K562 (cell line): ENCODE results near the gene DOCK6. TPM values are rescaled to one million over a fixed set of nuclear protein-coding genes. Genes with fewer than 3 reads are reported as not detected.
A peak's percentile ranks its signal among the peaks of the same experiment; 100 is the strongest.

Source experiments
- BCLAF1 ChIP-seq, 2 experiments: fragments of 450-650 bp in 1 of 2; IDR thresholded peaks; 2 replicates each; pipeline ENCODE4 v1.6.1; 2011 to 2017; ENCODE audit warnings: low read depth in 2 of 2, antibody characterized with exemption in 1 of 2, borderline replicate concordance in 1 of 2, low read length in 1 of 2, mild to moderate bottlenecking in 1 of 2, mixed read lengths in 1 of 2; ENCODE audit not compliant: control insufficient read depth in 1 of 2
- CEBPB ChIP-seq: fragments of 450-650 bp; IDR thresholded peaks from 2 replicates; pipeline ENCODE4 v1.6.1; 2016; ENCODE audit warnings: missing genetic modification characterization, missing compliant biosample characterization
- CREM ChIP-seq: IDR thresholded peaks from 2 replicates; pipeline ENCODE4 v1.6.1; 2014; ENCODE audit warnings: antibody characterized with exemption, low read depth
- ESRRA ChIP-seq: fragments of 450-650 bp; IDR thresholded peaks from 2 replicates; pipeline ENCODE4 v1.6.1; 2014; ENCODE audit warnings: low read depth, mild to moderate bottlenecking, moderate library complexity, borderline replicate concordance
- REST ChIP-seq, 2 experiments: fragments of 450-650 bp; formaldehyde crosslinking in 1 of 2; IDR thresholded peaks; 2 replicates each; pipeline versions ENCODE4 v1.4.0 to v1.6.1; 2014 to 2020; ENCODE audit warnings: mild to moderate bottlenecking in 2 of 2, borderline replicate concordance in 1 of 2, low read depth in 1 of 2
- YY1 ChIP-seq, 3 experiments: IDR thresholded peaks; 2 replicates each; pipeline ENCODE4 v1.6.1; 2011; ENCODE audit warnings: low read length in 2 of 3, mild to moderate bottlenecking in 2 of 3, moderate library complexity in 2 of 3, borderline replicate concordance in 1 of 3, control low read depth in 1 of 3, low read depth in 1 of 3; ENCODE audit not compliant: insufficient read depth in 3 of 3, insufficient replicate concordance in 2 of 3, control insufficient read depth in 1 of 3, insufficient read length in 1 of 3; ENCODE audit errors: extremely low read depth in 1 of 3
- ZBTB7A ChIP-seq: IDR thresholded peaks from 2 replicates; pipeline ENCODE4 v1.6.1; 2011; ENCODE audit warnings: low read depth, mild to moderate bottlenecking, low read length, moderate library complexity, borderline replicate concordance; ENCODE audit not compliant: control insufficient read depth
- ZNF146 ChIP-seq: IDR thresholded peaks from one replicate; pipeline ENCODE4 v1.6.1; 2018; ENCODE audit warnings: missing compliant biosample characterization; ENCODE audit not compliant: unreplicated experiment
- polyA plus RNA-seq, 8 experiments: library from polyadenylated mRNA; depleted of rRNA in 4 of 8; stranded (reverse) in 5 of 8; unstranded in 3 of 8; fragments of >200 nt; fragmentation: Nextera tagmentation in 2 of 8; fragmentation: Illumina TruSeq in 1 of 8; extraction: Ambion mirVana in 2 of 8; extraction: Trizol in 1 of 8; gene quantifications; 2 replicates each; pipeline versions ENCODE4 v1.2.1 to v1.2.3, GENCODE V29; 2011 to 2014; ENCODE audit warnings: inconsistent platforms in 1 of 8, missing spikeins in 1 of 8
- total RNA-seq, 7 experiments: library from RNA; depleted of rRNA in 6 of 7; stranded (reverse); fragments of >200 nt in 6 of 7; fragmentation: Illumina TruSeq in 2 of 7; extraction: Trizol in 2 of 7; gene quantifications; 2 replicates each; pipeline versions ENCODE4 v1.2.1 to v1.2.3, GENCODE V29; 2011 to 2021; ENCODE audit warnings: low replicate concordance in 1 of 7
- TF ChIP-seq, protein P1 (sequence below): fragments of 450-650 bp; IDR thresholded peaks from 2 replicates; pipeline ENCODE4 v1.6.1; 2018; ENCODE audit not compliant: partially characterized antibody

The DOCK6 gene
- total and polyA plus RNA-seq, 9 of the 15 experiments (the other 6 are each of a cell fraction or from before 2014, with no cell fraction given) = 0.35 to 19.3 (median 3.8) TPM

DNA sequence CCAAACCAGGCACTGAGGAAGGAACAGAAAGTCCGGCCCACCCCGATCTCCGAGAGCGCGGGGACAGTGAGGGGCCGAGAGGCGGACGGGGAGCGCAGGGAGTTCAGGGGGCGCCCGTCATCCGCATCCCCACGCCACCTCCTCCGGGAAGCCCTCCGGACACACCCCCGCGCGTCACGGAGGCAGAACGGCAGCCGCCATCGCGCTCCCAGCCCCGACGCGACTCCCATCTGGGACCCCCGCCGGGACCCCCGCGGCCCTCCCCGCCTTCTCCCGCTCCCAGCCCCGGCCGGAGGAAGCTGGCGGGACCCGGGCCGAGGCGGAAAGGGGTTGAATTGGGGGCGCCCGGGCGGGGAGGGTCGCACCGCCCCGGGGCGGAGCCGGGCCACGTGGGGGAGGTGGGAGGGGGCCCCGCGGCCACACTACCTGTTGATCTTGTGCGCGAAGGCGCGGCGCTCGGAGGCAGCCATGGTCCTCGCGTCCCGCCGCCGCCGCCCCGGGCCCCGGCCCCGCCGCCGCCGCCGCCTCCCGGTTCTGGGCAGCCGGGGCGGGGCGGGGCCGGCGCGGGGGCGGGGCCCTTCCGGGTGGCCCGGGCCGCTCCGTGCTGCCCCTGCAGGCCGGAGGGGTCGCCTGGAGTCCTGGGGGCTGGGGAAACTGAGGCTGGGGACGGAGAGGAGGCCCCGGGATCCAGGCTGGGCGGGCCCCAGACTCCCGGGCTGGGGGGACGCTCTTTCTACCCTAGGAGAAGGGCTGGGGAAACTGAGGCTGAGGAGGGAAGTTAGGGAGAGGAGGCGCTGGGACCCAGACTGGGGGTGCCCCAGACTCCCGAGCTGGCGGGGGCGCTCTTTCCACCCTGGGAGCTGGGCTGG is at the start of gene DOCK6 (continued):
- TF ChIP-seq ZNF146 (CRISPR knock-in tag) (no peak), ZBTB7A (peak; percentile 90), CEBPB (tag) (no peak), BCLAF1 (IDR thresholded peaks at IDR 0.05; ENCODE audit: borderline replicate concordance in 1 of 2, control insufficient read depth in 1 of 2, low read depth in 2 of 2, low read length in 1 of 2) (no peak), YY1 (IDR thresholded peaks at IDR 0.05; ENCODE audit: borderline replicate concordance in 1 of 3, control insufficient read depth in 1 of 3, extremely low read depth in 1 of 3, insufficient read depth in 3 of 3, insufficient read length in 1 of 3, insufficient replicate concordance in 2 of 3, low read depth in 1 of 3, low read length in 2 of 3) (peak in 2 of 3 experiments; percentile 68 to 79), ESRRA (no peak), REST (IDR thresholded peaks at IDR 0.05; ENCODE audit: borderline replicate concordance) (peak; percentile 44), REST (CRISPR knock-in tag; IDR thresholded peaks at IDR 0.05; ENCODE audit: low read depth) (no peak), CREM (peak; percentile 57)
- TF ChIP-seq, protein P1, sequence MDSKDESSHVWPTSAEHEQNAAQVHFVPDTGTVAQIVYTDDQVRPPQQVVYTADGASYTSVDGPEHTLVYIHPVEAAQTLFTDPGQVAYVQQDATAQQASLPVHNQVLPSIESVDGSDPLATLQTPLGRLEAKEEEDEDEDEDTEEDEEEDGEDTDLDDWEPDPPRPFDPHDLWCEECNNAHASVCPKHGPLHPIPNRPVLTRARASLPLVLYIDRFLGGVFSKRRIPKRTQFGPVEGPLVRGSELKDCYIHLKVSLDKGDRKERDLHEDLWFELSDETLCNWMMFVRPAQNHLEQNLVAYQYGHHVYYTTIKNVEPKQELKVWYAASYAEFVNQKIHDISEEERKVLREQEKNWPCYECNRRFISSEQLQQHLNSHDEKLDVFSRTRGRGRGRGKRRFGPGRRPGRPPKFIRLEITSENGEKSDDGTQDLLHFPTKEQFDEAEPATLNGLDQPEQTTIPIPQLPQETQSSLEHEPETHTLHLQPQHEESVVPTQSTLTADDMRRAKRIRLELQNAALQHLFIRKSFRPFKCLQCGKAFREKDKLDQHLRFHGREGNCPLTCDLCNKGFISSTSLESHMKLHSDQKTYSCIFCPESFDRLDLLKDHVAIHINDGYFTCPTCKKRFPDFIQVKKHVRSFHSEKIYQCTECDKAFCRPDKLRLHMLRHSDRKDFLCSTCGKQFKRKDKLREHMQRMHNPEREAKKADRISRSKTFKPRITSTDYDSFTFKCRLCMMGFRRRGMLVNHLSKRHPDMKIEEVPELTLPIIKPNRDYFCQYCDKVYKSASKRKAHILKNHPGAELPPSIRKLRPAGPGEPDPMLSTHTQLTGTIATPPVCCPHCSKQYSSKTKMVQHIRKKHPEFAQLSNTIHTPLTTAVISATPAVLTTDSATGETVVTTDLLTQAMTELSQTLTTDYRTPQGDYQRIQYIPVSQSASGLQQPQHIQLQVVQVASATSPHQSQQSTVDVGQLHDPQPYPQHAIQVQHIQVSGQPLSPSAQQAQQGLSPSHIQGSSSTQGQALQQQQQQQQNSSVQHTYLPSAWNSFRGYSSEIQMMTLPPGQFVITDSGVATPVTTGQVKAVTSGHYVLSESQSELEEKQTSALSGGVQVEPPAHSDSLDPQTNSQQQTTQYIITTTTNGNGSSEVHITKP = no peak
